ENCODE data around the gene SGPL1.

The SGPL1 gene

GRCh38 chr10:70812814-70813213 lies 2.9 kb upstream of the SGPL1 start:
- no peak for DNase-seq

DNA sequence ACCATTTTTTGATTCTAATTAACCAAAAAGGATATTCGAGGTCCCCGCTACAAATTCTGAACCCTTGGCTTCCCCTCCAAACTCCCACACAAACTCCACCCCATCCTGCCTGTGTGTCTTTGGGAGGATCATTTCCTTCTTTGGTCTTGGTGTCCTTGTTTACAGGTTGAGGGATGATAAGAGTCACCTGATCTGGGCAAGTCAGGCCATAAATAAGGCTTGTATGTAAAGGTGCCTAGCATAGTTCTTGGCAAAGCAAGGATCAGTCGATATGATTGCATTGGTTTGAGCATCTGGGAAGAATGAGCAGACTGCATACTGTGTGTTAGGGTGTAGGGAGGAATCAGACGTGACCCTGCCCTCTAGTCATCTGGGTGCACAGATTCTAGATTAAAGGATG lies 1.6 kb upstream of the SGPL1 start:
- no peak for DNase-seq

GRCh38 chr10:70816220-70816894 lies 609 bp downstream of the SGPL1 start:
- DNase-seq: peak in 1 of 2 donors; percentile 28

GRCh38 chr10:70820976-70821750 lies 5.4 kb downstream of the SGPL1 start:
- DNase-seq: no peak

- no peak for DNase-seq
Observed at GRCh38 chr10:70822076-70822820, 6.5 kb downstream of the SGPL1 start.

GRCh38 chr10:70827086-70827757 lies 11.5 kb downstream of the SGPL1 start:
- no peak for DNase-seq

DNA sequence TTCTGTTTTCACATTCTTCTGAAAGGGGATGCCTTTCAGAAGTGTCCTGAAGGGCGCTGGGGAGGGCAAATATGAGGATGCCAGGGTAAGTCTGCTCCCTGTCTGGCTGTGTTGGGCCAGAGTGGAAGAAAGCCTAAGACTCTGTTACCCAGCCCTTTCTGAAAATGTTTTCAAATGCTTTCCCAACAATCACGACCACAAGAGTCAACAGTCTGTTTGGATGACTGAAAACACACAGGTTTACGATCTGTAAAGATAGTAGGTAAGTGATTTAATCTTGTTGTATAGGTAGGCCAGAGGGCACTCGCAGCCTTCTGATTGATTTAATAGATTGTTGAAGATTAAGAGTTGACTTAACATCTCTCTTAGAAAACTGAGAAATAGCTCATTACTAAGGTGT lies 13.2 kb downstream of the SGPL1 start:
- no peak for DNase-seq

- DNase-seq: no peak
Observed at GRCh38 chr10:70829543-70829942, 13.8 kb downstream of the SGPL1 start.

GRCh38 chr10:70830164-70830563 lies 14.4 kb downstream of the SGPL1 start:
- DNase-seq: peak in 1 of 2 donors; percentile 28

DNA sequence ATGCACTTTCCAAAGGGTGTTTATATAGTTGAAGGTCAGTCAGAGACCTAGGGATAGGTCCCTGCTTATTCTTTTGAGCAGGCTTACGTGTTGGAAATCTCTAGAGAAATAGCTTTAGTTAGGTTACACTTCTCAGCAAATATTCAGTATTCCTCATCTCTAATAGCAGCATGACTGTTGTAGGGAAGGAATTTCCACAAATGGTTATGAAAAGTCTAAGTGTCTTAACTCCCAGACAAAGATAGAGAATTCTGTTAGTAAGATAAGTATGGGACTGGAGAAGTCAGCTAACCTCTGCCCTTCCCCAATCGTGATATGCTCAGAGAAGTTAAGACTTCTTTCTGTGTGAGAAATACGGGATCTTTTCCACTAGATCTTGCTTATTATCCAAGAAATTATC lies 16.5 kb downstream of the SGPL1 start:
- DNase-seq: no peak

GRCh38 chr10:70832852-70833528 lies 17.2 kb downstream of the SGPL1 start:
- peak in 1 of 2 donors; percentile 72 for DNase-seq

DNA sequence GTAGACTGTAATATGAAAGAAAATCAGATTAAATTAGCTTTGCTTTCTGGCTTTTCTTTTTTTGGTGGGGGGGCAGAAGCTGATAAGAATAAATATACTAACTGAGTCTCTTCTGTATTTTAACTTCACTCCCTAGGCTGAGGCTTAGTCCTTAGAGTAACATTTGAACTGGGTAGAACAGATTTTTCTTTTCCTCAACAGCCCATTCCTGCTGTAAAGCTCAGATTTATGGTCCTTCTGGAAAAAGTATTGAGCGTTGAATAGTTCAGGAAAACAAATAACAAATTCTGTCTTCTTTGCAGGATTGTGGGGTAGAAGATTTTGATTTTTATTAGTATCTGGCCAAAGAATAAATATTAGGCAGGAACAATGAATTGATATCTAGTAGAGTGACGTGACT lies 17.9 kb downstream of the SGPL1 start:
- DNase-seq: no peak

DNA sequence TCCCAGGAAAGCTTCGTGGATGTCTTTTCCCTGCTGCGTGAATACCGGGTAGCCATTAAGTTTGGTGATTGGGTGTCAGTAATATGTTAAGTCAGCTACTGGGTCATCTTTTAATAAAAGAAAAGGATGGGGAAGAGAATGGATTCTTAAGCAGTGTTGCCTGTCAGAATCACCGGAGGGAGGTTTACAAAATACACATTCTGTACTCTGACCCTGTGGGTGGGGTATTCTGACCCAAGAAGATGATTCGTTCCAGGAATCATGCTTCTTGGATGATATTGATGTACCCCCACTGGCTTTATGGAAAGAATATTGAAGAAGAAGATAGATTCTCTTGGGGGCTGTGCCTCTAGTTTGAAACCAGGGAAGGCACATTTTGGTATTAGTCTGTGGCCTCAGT lies 18.3 kb downstream of the SGPL1 start:
- no peak for DNase-seq

DNA sequence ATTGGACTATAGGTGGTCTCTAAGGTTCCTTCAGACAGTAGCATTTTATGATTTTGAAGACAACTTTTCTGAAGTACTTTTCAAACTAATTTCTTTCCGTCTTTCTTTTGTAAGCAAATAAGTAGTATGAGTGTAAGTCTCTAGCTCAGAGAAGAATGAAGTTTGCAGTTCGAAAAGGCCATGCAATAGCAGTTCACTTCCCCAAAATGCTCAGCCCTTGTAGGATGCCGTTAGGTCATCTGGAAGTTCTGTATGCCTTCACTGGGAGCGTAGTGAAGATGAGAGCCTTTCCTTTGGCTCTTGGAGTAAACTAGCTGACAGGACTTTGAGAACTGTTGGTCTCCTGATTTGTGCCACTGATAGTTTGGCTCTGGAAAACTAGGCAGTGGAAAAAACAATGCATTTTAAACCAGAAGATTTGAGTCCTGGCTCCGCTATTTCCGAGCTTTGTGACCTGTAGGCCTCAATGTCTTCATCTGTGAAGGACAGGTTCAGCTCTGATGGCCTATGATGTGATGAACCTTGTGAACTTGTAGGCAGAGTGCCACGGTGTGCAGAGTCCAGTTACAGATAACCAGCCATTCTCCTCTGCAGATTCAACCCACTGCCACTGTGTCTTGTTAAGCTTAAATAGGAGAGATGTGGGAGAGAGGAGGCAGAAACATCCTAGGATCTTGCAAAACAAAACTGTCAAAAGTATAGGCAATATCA lies 18.8 kb downstream of the SGPL1 start:
- DNase-seq: no peak

GRCh38 chr10:70836319-70836718 lies 20.6 kb downstream of the SGPL1 start:
- DNase-seq: no peak

- no peak for DNase-seq
Observed at GRCh38 chr10:70837660-70838059, 21.9 kb downstream of the SGPL1 start.

- DNase-seq: no peak
Observed at GRCh38 chr10:70838270-70838805, 22.6 kb downstream of the SGPL1 start.

DNA sequence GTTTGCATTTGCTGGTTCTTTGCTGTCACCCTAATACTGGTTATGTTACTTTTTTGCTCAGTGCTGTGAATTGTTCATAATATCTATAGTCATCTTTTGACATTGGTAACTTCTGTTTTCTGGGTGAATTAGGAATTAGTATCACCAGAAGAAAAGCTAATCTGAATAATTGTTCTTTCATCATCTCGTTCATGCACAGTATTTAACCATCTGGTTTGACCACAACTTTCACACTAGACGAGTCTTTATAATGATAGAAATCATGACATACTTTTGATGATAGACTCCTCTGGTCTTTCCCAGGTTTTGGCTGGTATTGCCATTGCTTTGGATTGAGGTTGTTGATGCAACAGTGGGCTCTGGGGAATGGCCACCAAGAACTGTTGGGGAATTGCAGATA lies 25.1 kb downstream of the SGPL1 start:
- DNase-seq: no peak

DNA sequence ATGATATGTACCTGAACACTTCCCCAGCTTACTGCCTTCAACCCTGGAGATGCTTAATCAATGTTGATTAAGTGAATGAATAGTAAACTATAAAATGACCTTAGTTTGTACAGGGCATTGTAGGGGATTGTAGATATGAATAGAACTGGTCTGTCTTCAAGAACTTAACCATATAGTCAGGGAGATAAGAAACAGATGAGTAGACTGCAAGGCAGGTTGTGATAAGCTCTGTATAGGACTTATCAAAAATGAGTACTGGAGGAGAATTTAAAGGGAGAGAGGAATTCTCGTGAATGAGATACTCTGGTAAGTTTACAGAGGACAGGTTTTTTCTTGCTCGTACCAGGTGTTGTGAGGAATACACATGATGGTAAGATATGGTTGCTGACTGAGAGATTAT lies 27.6 kb downstream of the SGPL1 start:
- DNase-seq: no peak

DNA sequence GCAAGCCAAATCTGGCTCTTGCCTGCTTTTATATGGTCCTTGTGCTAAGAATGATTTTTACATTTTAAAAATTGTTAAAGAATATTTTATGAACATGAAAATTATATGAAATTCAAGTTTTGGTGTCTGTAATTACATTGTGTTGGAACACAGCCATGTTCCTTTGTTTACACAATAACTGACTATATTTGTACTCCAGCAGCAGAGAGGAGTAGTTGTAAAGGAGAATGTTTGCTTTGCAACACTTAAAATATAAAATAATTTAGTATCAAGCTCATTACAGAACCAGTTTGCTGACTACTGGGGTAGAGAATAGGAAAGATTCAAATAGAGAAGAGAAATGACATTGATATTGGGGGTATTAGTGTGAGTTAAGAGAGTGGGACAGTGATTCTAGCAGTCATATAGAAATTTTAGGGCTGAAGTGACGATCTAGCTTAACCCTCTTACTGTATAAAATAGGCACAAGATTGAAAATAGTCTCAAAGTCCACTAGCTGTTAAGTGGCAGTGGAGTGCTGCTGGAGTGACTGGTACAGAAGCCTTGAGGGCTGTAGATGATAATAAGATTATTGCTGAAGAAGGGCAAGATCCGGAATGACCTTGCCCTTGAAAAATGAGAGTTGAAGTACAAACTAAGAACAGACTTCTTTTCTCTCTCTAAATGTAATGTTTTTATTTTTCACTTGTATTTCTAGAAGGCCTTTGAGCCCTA lies 28.2 kb downstream of the SGPL1 start:
- DNase-seq: no peak

- DNase-seq: no peak
Observed at GRCh38 chr10:70845256-70845655, 29.5 kb downstream of the SGPL1 start.
